ENCODE measurements around the gene NLGN2. TPM values are rescaled to one million over a fixed set of nuclear protein-coding genes. Genes with fewer than 3 reads are reported as not detected.

Gene NLGN2
- total RNA-seq, 1 donor from 2014 or later: 90.8 TPM

GRCh38 chr17:7462474-7463371 lies 55.1 kb downstream of the NLGN2 start:
- no peak overlapping the region for H3K27ac Mint-ChIP-seq (ENCODE audit: unreplicated experiment)
- H3K4me1 Mint-ChIP-seq (ENCODE audit: low read depth, unreplicated experiment): peaks cover 5% of the 10 kb centered on the region
- DNase-seq: no peak
- no peak for TF ChIP-seq CTCF (IDR thresholded peaks at IDR 0.05; ENCODE audit: partially characterized antibody, unreplicated experiment)
- peaks cover 4% of the 10 kb centered on the region for H3K36me3 Mint-ChIP-seq (ENCODE audit: unreplicated experiment)
- H3K27me3 Mint-ChIP-seq (ENCODE audit: unreplicated experiment): peaks cover 7% of the 10 kb centered on the region
- H3K9me3 Mint-ChIP-seq (ENCODE audit: unreplicated experiment): peaks cover 8% of the 10 kb centered on the region
- no peak overlapping the region for H3K4me3 Mint-ChIP-seq (ENCODE audit: unreplicated experiment)

GRCh38 chr17:7463372-7463846 lies 55.8 kb downstream of the NLGN2 start:
- peaks cover 8% of the 10 kb centered on the region for H3K9me3 Mint-ChIP-seq (ENCODE audit: unreplicated experiment)
- no peak overlapping the region for H3K4me3 Mint-ChIP-seq (ENCODE audit: unreplicated experiment)
- TF ChIP-seq CTCF (IDR thresholded peaks at IDR 0.05; ENCODE audit: partially characterized antibody, unreplicated experiment): no peak
- peaks cover 5% of the 10 kb centered on the region for H3K4me1 Mint-ChIP-seq (ENCODE audit: low read depth, unreplicated experiment)
- no peak overlapping the region for H3K27ac Mint-ChIP-seq (ENCODE audit: unreplicated experiment)
- DNase-seq: no peak
- H3K27me3 Mint-ChIP-seq (ENCODE audit: unreplicated experiment): peaks cover 7% of the 10 kb centered on the region
- H3K36me3 Mint-ChIP-seq (ENCODE audit: unreplicated experiment): peaks cover 4% of the 10 kb centered on the region

- Mint-ChIP-seq H3K27me3 (ENCODE audit: unreplicated experiment) (peaks cover 7% of the 10 kb centered on the region), H3K4me1 (ENCODE audit: low read depth, unreplicated experiment) (peaks cover 5% of the 10 kb centered on the region), H3K36me3 (ENCODE audit: unreplicated experiment) (peaks cover 4% of the 10 kb centered on the region), H3K27ac (ENCODE audit: unreplicated experiment) (no peak overlapping the region), H3K9me3 (ENCODE audit: unreplicated experiment) (peaks cover 8% of the 10 kb centered on the region), H3K4me3 (ENCODE audit: unreplicated experiment) (no peak overlapping the region)
- no peak for DNase-seq
- TF ChIP-seq CTCF (IDR thresholded peaks at IDR 0.05; ENCODE audit: partially characterized antibody, unreplicated experiment): no peak
Measured at GRCh38 chr17:7464081-7464480, 56.4 kb downstream of the NLGN2 start.

GRCh38 chr17:7465597-7466275 lies 58.1 kb downstream of the NLGN2 start:
- H3K4me3 Mint-ChIP-seq (ENCODE audit: unreplicated experiment): no peak overlapping the region
- H3K4me1 Mint-ChIP-seq (ENCODE audit: low read depth, unreplicated experiment): peaks cover 5% of the 10 kb centered on the region
- DNase-seq: no peak
- H3K27me3 Mint-ChIP-seq (ENCODE audit: unreplicated experiment): peaks cover 7% of the 10 kb centered on the region
- TF ChIP-seq CTCF (IDR thresholded peaks at IDR 0.05; ENCODE audit: partially characterized antibody, unreplicated experiment): no peak
- H3K36me3 Mint-ChIP-seq (ENCODE audit: unreplicated experiment): peaks cover 4% of the 10 kb centered on the region
- H3K9me3 Mint-ChIP-seq (ENCODE audit: unreplicated experiment): peaks cover 6% of the 10 kb centered on the region
- no peak overlapping the region for H3K27ac Mint-ChIP-seq (ENCODE audit: unreplicated experiment)

GRCh38 chr17:7466318-7466638 lies 58.6 kb downstream of the NLGN2 start:
- peaks cover 1% of the 10 kb centered on the region for H3K4me1 Mint-ChIP-seq (ENCODE audit: low read depth, unreplicated experiment)
- H3K36me3 Mint-ChIP-seq (ENCODE audit: unreplicated experiment): peaks cover 2% of the 10 kb centered on the region
- TF ChIP-seq CTCF (IDR thresholded peaks at IDR 0.05; ENCODE audit: partially characterized antibody, unreplicated experiment): no peak
- peaks cover 3% of the 10 kb centered on the region for H3K9me3 Mint-ChIP-seq (ENCODE audit: unreplicated experiment)
- H3K27ac Mint-ChIP-seq (ENCODE audit: unreplicated experiment): no peak overlapping the region
- DNase-seq: no peak
- H3K27me3 Mint-ChIP-seq (ENCODE audit: unreplicated experiment): peaks cover 7% of the 10 kb centered on the region
- no peak overlapping the region for H3K4me3 Mint-ChIP-seq (ENCODE audit: unreplicated experiment)
